Peyer's patch (tissue), 4 donors: ENCODE measurements around the gene LPAR2.

ENCODE experiments used
- POLR2A ChIP-seq, 2 donors: fragments of 450-650 bp; IDR thresholded peaks; one replicate each; pipeline ENCODE4 v1.5.1; 2017; ENCODE audit warnings: antibody characterized with exemption in 2 of 2, mild to moderate bottlenecking in 2 of 2, moderate library complexity in 2 of 2
- TF ChIP-seq, protein P1 (sequence below), 6 experiments: fragments of 450-650 bp in 4 of 6; fragments of 200-600 bp in 2 of 6; sonication (generic) in 1 of 6; IDR thresholded peaks; one replicate each; pipeline ENCODE4 v1.5.1; 2017 to 2019; ENCODE audit warnings: antibody characterized with exemption in 6 of 6, mild to moderate bottlenecking in 3 of 6, moderate library complexity in 1 of 6

- TF ChIP-seq, protein P1, sequence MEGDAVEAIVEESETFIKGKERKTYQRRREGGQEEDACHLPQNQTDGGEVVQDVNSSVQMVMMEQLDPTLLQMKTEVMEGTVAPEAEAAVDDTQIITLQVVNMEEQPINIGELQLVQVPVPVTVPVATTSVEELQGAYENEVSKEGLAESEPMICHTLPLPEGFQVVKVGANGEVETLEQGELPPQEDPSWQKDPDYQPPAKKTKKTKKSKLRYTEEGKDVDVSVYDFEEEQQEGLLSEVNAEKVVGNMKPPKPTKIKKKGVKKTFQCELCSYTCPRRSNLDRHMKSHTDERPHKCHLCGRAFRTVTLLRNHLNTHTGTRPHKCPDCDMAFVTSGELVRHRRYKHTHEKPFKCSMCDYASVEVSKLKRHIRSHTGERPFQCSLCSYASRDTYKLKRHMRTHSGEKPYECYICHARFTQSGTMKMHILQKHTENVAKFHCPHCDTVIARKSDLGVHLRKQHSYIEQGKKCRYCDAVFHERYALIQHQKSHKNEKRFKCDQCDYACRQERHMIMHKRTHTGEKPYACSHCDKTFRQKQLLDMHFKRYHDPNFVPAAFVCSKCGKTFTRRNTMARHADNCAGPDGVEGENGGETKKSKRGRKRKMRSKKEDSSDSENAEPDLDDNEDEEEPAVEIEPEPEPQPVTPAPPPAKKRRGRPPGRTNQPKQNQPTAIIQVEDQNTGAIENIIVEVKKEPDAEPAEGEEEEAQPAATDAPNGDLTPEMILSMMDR (IDR thresholded peaks at IDR 0.05): no peak
- no peak for TF ChIP-seq POLR2A (IDR thresholded peaks at IDR 0.05)
Measured at GRCh38 chr19:19662871-19663255, 34.8 kb upstream of the LPAR2 start.
